Neural progenitor cell (in vitro differentiated cells): ENCODE measurements around the gene NPY1R.

Experiments used
- EZH2 ChIP-seq: fragments of 200-600 bp; sonication (generic); IDR thresholded peaks from 2 replicates; pipeline ENCODE4 v1.6.1; 2017; ENCODE audit warnings: antibody characterized with exemption, mild to moderate bottlenecking, moderate library complexity
- EZH2phosphoT487 ChIP-seq: fragments of 200-600 bp; sonication (generic); IDR thresholded peaks from 2 replicates; pipeline ENCODE4 v1.6.1; 2017; ENCODE audit warnings: antibody characterized with exemption
- TF ChIP-seq, protein P1 (sequence below): fragments of 200-600 bp; sonication (generic); IDR thresholded peaks from 2 replicates; pipeline ENCODE4 v1.5.1; 2017; ENCODE audit warnings: antibody characterized with exemption, mild to moderate bottlenecking

DNA sequence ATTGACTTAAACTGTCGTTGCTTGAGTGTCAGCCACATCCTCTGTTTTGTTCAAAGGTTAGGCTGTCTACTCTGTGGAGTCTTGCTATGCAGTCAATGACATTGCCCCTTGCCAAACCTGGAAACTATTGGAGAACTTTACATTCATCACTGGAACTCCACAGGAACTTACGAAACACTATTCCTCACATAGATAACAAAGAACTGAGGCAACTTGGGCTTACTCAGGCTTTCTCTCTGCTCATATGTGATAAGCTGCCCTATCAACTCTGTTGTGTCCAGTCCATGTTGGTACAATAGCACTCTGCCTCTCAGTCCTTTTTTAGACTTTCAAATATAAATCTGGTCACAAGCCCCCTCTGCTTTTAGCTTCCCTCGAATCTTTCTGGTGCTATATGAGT is 20.7 kb upstream of the NPY1R start:
- TF ChIP-seq, protein P1, sequence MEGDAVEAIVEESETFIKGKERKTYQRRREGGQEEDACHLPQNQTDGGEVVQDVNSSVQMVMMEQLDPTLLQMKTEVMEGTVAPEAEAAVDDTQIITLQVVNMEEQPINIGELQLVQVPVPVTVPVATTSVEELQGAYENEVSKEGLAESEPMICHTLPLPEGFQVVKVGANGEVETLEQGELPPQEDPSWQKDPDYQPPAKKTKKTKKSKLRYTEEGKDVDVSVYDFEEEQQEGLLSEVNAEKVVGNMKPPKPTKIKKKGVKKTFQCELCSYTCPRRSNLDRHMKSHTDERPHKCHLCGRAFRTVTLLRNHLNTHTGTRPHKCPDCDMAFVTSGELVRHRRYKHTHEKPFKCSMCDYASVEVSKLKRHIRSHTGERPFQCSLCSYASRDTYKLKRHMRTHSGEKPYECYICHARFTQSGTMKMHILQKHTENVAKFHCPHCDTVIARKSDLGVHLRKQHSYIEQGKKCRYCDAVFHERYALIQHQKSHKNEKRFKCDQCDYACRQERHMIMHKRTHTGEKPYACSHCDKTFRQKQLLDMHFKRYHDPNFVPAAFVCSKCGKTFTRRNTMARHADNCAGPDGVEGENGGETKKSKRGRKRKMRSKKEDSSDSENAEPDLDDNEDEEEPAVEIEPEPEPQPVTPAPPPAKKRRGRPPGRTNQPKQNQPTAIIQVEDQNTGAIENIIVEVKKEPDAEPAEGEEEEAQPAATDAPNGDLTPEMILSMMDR = no peak
- TF ChIP-seq EZH2 = no peak
- no peak for TF ChIP-seq EZH2phosphoT487
